HG03175 (cell line): ENCODE data around the gene TSC1.
"Not testable (repeated sequence)": the region's sequence is repeated elsewhere in the genome, so short reads cannot be mapped to it uniquely, and the experiment has no call there.

ENCODE experiments used
- ATAC-seq: cut with Tn5 transposase; IDR thresholded peaks from one replicate; pipeline ENCODE4 v1.9.1; 2021; ENCODE audit warnings: mild to moderate bottlenecking, moderate library complexity; ENCODE audit not compliant: unreplicated experiment

The TSC1 gene

DNA sequence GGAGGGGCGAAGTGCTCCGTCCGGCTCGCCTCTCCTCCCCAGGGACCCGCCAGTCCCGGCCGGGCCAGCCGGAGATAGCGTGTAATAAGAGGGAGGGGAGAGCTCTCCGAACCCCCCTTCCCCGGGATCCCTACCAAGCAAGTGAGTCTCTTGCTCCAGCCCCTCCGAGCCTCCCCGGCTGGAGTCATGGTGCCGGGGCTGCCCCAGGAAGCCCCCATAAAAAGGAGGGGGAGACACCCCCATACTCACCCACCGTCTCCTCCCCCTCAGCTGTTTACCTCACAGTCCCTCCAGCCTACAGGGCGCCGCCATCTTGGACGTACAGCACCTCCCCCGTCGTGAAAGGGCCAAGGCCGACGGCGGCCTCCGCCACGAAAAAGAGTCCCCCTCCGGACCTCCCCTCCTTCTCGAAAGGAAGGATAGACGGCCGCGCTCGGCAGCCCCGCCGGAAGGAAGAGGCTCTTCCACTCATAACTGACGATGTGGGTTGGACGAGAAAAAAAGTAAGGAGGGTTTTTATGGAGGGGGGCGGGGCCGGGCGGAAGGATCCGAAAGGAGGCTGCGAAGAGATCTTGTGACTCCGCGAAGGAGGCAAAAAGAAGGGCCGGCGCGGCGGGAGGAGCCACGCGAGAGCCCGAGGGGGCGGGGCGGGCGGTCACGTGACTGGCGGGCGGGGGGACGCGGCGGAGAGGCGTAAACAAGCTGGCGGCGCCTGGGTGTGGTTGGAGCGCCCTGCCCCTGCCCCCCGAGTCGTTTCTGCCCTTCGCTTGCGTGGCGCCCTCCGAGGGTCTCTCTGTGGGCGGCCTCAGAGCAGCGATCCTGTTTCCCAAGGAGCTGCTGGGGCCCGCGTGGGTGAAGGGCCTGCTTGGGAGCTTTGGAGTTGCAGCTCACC is at the start of gene TSC1:
Gene TSC1 (minus strand): TSS at position 323 of the 892 bp plus-strand sequence. CDS start 15,744 bp downstream, outside the sequence.
- ATAC-seq, result peak; percentile 56

GRCh38 chr9:132993511-132993939 is 49.1 kb upstream of the TSC1 start:
- ATAC-seq, result no peak

DNA sequence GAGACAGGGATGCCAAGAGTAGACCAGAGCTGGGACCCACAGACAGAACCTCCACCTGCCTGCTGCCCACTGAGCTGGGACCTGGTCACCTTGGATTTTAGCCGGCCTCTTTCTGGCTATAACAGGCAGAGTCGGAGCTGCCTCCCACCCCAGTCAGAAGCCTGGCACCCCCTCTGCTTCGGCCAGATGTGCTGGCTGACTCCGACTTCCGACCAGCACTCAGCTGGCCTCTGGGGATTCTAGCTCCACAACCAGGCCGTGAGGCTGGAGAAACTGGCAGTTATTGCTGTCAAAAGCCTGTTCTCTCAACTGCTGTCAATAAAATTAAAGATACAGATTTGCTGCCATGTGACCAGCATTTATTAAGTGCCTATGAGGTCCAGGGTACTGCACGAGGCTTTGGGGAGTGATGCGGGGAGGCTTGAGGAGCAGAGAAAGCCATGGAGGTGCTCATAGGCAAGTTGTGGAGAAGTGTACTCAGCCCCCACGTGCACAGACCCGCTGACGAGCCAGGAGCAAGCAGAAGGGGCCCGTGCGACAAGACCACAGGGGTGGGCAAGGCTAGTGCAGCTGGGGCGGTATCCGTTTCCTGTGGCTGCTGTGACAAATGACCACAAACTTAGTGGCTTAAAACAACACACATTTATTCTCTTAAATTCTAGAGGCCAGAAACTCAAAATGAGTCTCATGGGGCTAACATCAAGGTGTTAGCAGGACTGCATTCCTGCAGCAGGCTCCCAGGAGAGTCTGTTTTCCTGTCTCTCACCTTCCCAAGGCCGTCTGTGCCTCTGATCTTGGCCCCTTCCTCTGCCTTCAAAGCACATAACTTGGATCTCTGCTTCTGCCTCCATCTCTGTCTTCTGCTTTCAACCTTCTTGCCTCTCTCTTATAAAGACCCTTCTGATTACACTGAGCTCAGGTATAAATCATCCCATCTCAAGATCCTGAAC is 47.2 kb upstream of the TSC1 start:
- ATAC-seq, result no peak

DNA sequence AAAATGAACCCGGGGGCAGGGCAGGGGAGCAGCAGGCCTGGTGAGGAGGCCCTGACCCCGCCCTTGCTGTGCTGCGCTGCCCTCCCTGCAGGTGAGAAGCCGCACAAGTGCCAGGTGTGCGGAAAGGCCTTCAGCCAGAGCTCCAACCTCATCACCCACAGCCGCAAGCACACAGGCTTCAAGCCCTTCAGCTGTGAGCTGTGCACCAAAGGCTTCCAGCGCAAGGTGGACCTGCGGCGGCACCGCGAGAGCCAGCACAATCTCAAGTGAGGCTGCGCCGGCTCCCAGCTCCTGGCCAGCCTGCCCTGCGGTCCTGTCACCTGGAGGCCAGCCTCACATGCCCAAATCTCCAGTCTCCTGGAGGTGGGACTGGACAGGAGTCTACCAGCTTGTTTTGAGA is 46.4 kb upstream of the TSC1 start:
- ATAC-seq, result no peak

DNA sequence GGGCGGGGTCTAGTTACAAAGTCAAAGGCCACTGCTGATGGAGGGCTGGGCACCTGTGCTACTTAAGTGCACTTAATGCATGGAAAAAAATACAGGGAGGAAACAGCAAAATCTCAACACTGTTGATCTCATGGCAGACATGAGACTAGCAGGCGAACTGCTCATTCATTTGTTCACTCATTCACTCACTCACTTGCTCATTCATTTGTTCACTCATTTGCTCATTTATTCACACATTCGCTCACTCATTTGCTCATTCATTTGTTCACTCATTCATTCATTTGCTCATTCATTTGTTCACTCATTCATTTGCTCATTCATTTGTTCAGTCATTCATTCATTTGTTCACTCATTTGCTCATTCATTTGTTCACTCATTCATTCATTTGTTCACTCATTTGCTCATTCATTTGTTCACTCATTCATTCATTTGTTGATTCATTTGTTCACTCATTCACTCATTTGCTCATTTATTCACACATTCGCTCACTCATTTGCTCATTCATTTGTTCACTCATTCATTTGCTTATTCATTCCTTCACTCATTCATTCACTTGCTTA is 45.7 kb upstream of the TSC1 start:
- not testable (repeated sequence) for ATAC-seq

- no peak for ATAC-seq
Measured at GRCh38 chr9:132989414-132989996, 45.1 kb upstream of the TSC1 start.

GRCh38 chr9:132989014-132989310 is 44.5 kb upstream of the TSC1 start:
- no peak for ATAC-seq

GRCh38 chr9:132988244-132989013 is 44.0 kb upstream of the TSC1 start:
- no peak for ATAC-seq

- ATAC-seq, result no peak
Measured at GRCh38 chr9:132986640-132987620, 42.5 kb upstream of the TSC1 start.

DNA sequence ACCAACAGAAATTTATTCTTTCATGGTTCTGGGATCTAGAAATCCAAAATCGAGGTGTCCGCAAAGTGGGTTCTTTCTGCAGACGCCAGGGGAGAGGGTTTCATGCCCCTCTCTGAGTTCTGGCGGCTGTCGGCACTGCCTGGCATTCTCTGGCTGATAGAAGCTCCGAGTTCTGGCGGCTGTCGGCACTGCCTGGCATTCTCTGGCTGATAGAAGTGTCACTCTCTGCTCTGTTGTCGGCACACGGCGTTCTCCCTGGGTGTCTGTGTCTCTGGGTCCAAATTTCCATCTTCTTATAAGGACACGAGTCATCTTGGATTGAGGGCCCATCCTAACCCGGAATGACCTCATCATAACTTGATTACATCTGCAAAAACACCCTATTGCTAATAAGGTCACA is 41.7 kb upstream of the TSC1 start:
- ATAC-seq, result no peak

- ATAC-seq, result no peak
Measured at GRCh38 chr9:132985489-132985888, 41.1 kb upstream of the TSC1 start.

DNA sequence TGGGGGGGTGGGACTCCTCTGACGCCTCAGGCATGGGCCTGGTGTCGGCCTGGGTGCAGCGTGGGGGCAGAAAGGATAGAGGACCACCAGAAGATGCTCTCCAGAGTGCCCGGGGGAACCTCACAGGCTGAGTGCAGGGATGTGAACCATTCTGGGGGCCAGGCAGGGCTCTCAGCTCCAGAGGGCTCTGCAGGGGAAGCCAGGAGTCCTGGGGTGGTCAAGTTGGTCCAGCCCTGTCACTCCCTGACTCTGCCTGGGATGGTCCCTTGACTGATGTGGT is 40.6 kb upstream of the TSC1 start:
- ATAC-seq, result no peak

DNA sequence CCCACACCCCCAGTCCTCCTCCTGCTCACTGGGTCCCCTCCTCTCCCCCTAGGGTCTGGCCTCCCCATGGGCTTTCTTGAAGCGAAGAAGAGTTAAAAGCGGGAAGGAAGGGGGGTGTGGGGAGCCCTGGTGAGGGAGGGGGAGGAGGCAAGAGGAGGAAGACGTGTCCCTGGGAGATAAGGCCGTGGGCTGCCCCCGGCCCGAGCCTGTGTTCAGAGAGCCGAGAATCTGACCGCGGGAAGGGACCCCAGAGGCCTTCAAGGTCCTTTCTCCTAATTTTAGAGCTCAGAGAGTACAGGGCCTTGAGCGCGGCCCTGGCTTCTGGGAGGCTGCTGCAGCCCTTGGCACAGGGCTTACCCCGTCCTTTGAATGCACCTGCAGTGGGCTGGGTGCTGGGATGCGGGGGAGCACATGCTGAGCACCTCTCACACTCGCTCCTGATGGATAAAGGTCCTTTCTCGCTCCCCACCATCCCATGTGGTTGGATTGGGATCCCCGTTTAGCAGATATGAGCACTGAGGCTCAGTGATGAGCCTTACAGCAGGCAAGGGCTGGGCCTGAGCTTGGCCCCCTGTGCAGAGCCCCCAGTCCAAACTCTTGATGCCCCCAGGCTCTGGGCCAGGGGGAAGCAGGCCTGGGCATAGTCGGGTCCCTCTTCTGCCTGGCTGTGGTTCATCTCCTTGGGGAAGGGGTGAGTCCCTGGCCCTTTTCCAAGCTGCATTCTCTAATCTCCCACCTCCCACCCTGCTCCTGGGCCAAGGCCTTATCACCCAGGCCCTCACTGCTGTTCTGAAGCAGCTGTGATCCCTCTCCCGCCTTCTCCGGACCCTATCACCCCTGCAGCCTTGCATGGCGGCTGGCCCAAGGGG is 40.0 kb upstream of the TSC1 start:
- no peak for ATAC-seq

DNA sequence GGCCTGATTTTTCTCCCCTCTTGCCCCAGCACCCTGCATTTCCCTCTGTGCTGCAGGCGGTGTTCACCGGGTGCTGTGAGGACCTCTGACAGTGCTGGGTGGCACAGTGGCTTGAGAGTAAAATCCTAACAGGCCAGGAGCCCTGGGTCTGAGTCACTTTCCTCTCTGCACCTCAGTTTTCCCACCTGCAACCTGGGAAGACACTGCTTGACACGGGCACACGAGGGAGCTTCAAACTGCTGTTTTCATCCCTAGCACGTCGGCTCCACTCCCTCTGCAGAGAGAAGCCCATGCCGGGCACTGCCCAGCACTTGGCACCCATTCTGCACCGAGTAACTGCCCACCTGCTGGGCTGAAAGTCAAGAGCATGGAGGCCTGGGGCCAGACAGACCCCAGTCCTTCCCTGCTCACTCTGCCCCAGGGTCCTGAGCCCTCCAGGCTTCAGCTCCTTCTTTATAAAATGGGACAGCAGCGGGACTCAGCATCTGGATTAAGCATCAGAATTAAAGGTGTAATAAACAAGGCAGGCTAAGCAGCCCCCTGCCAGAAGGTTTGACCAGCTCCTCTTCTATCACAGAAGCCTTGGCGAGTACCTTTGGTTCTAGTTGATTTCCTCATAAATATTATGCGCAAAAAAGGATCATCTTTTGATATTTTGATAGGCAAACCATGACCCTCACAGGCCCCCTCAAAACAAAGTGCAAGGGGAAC is 39.2 kb upstream of the TSC1 start:
- no peak for ATAC-seq

DNA sequence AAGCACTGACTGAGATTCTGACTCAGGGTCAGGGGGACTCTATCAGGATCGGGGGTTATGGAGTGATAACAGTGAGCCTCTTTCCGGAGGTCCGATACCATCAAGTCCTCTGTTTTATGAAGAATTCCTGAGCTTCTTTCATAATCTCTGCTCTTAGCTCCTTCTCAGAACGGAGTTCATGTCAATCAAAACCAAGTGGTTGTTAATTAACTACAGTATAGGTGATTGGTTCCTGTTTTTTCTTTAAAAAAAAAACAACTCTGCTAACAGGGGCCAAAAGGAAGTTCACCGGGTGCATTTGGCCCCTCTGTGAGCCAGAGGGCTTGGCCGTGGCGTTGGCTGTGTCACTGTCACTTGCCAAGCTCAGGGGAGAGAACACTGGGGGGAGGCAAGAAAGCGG is 38.0 kb upstream of the TSC1 start:
- ATAC-seq, result peak; percentile 71

DNA sequence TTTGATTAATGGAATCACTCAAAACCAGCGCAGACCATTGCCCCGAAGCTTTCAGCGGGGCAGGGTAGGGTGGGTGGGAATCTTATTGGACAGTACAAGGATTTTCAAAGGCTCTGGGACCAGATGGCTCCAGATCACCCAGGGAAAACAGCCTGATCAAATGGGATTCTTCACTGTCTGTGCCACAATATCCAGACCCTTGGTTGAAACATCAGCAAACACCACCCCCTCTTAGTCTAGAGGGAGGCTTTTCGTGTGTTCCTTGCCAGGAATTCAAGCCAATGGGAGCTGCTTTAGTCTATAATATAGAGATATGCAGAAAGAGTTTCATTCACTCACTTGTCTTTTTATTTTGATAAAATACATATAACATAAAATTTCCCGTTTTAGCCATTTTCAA is 35.7 kb upstream of the TSC1 start:
- no peak for ATAC-seq

- no peak for ATAC-seq
Measured at GRCh38 chr9:132978451-132979131, 34.2 kb upstream of the TSC1 start, which contains the start of gene GFI1B. TSS of gene GFI1B (plus strand) at chr9:132978694. CDS start at chr9:132986679, 7,985 bp downstream.
